Spleen (tissue), 11 donors: ENCODE measurements around the gene CDC27. TPM values are rescaled to one million over a fixed set of nuclear protein-coding genes. Genes with fewer than 3 reads are reported as not detected.

Experiments used
- DNase-seq: peaks from one replicate; pipeline ENCODE4 v3.0.0-alpha.2; 2020
- H3K27ac ChIP-seq, 8 donors: fragments of 200-600 bp; sonication (generic) in 7 of 8; 1 replicate in 4 of 8; 2 replicates in 4 of 8; pipeline versions ENCODE4 v1.5.0 to v1.8.0; 2016 to 2021; ENCODE audit warnings: inconsistent platforms in 4 of 8, mild to moderate bottlenecking in 4 of 8, moderate library complexity in 1 of 8
- H3K27me3 ChIP-seq, 7 donors: fragments of 200-600 bp; sonication (generic) in 6 of 7; replicated peaks in 1 of 7; 1 replicate in 4 of 7; 2 replicates in 3 of 7; pipeline versions ENCODE4 v1.5.0 to v1.8.0; 2016 to 2021; ENCODE audit warnings: inconsistent platforms in 3 of 7, mild to moderate bottlenecking in 1 of 7
- H3K36me3 ChIP-seq, 6 donors: fragments of 200-600 bp; sonication (generic) in 5 of 6; 1 replicate in 4 of 6; 2 replicates in 2 of 6; pipeline versions ENCODE4 v1.5.0 to v1.8.0; 2016 to 2021; ENCODE audit warnings: inconsistent platforms in 2 of 6
- H3K4me1 ChIP-seq, 6 donors: fragments of 200-600 bp; sonication (generic) in 5 of 6; 1 replicate in 3 of 6; 2 replicates in 3 of 6; pipeline versions ENCODE4 v1.5.0 to v1.8.0; 2016 to 2021; ENCODE audit warnings: inconsistent platforms in 3 of 6
- H3K4me3 ChIP-seq, 8 donors: fragments of 200-600 bp; sonication (generic) in 7 of 8; 1 replicate in 4 of 8; 2 replicates in 4 of 8; pipeline versions ENCODE4 v1.5.0 to v1.8.0; 2016 to 2021; ENCODE audit warnings: inconsistent platforms in 4 of 8, mild to moderate bottlenecking in 4 of 8, moderate library complexity in 2 of 8
- H3K9me3 ChIP-seq, 8 donors: fragments of 200-600 bp; sonication (generic) in 7 of 8; 1 replicate in 4 of 8; 2 replicates in 4 of 8; pipeline versions ENCODE4 v1.5.0 to v1.8.0; 2016 to 2021; ENCODE audit warnings: inconsistent platforms in 4 of 8
- CTCF ChIP-seq, 11 experiments: fragments of 200-600 bp in 7 of 11; fragments of 450-650 bp in 4 of 11; sonication (generic) in 4 of 11; IDR thresholded peaks in 8 of 11; conservative IDR thresholded peaks in 3 of 11; 1 replicate in 7 of 11; 2 replicates in 4 of 11; pipeline versions ENCODE4 v1.4.0 to v1.8.0; 2016 to 2021; ENCODE audit warnings: antibody characterized with exemption in 11 of 11, inconsistent platforms in 4 of 11, mild to moderate bottlenecking in 1 of 11
- POLR2A ChIP-seq, 3 donors: fragments of 450-650 bp; IDR thresholded peaks; one replicate each; pipeline ENCODE4 v1.5.1; 2017; ENCODE audit warnings: antibody characterized with exemption in 3 of 3, mild to moderate bottlenecking in 1 of 3
- POLR2AphosphoS5 ChIP-seq, 3 donors: sonication (generic); formaldehyde crosslinking; IDR thresholded peaks; one replicate each; pipeline ENCODE4 v1.5.1; 2017; ENCODE audit warnings: antibody characterized with exemption in 3 of 3
- WGBS, 5 donors: extraction: QIAGEN DNeasy Blood & Tissue Kit in 3 of 5; methylation state at CpG; one replicate each; pipeline versions ENCODE4 v1.1.5 to v1.1.7; 2013 to 2018; 5-methylcytosine and 5-hydroxymethylcytosine counted together
- intact Hi-C: fragments of 100-400 bp; cut with DNase I; formaldehyde crosslinking; loops from one replicate; pipeline ENCODE4 v1.15.0; 2023; ENCODE audit warnings: low total_unique reads
- polyA plus RNA-seq, 3 donors: library from polyadenylated mRNA; stranded (reverse); fragments of 200-250 nt; gene quantifications; one replicate each; pipeline ENCODE4 v1.2.1, GENCODE V29; 2013
- total RNA-seq, 7 donors: library from RNA; depleted of rRNA in 3 of 7; stranded (reverse); fragments of >200 nt in 3 of 7; fragmentation: NEBNext Ultra II Directional in 4 of 7; extraction: Animal tissue kit (Norgen Biotek cat#: 25700) in 4 of 7; gene quantifications; one replicate each; pipeline versions ENCODE4 v1.1.0 to v1.2.1, GENCODE V29; 2016 to 2021
- donor health status: healthy with polysubstance abuse.
- donor health status: DM: no; HTN: no; CAD: no; lungs with moderate emphysema.
- donor health status: DM: no; HTN: no; CAD: no.
- donor health status: Bipolar disorder and iron deficiency.
- donor health status: healthy.
- donor health status: DM: no; HTN: no; CAD: no.
- donor health status: DM: yes; HTN: yes; CAD: no.

Gene CDC27
- total and polyA plus RNA-seq, 10 donors = 14.0 to 94.5 (median 75.8) TPM

- TF ChIP-seq CTCF (IDR thresholded peaks at IDR 0.05 in 8 of 11, conservative IDR thresholded peaks at IDR 0.05 in 3 of 11) (no peak), POLR2A (IDR thresholded peaks at IDR 0.05) (no peak), POLR2AphosphoS5 (IDR thresholded peaks at IDR 0.05) (no peak)
- intact Hi-C loops = no loop called here
- H3K9me3 ChIP-seq = no peaks in the 10 kb centered on the region
- peaks cover 8 to 52% (median 42%) of the 10 kb centered on the region in 6 donors for H3K4me1 ChIP-seq
- 87 to 96% (median 93%) methylated on average over 4 of the region's 4 CpGs for WGBS, 5 donors
- no peak for DNase-seq
- no peak overlapping the region for H3K4me3 ChIP-seq
- no peaks in the 10 kb centered on the region for H3K27me3 ChIP-seq
- peak overlapping the region in 4 of 8 donors; percentile 83 to 88 (median 84) for H3K27ac ChIP-seq
- H3K36me3 ChIP-seq = no peaks in the 10 kb centered on the region
These were observed 12.1 kb upstream of the CDC27 start for GRCh38 chr17:47201166-47201565.

- Histone ChIP-seq H3K4me1 (peaks cover 8 to 43% (median 35%) of the 10 kb centered on the region in 6 donors), H3K27ac (peak overlapping the region; percentile 56 to 88 (median 80)), H3K9me3 (no peaks in the 10 kb centered on the region), H3K4me3 (peak overlapping the region in 1 of 8 donors; percentile 14), H3K36me3 (no peaks in the 10 kb centered on the region), H3K27me3 (no peaks in the 10 kb centered on the region)
- no peak for TF ChIP-seq CTCF (IDR thresholded peaks at IDR 0.05 in 8 of 11, conservative IDR thresholded peaks at IDR 0.05 in 3 of 11)
- no peak for TF ChIP-seq POLR2AphosphoS5 (IDR thresholded peaks at IDR 0.05)
- TF ChIP-seq POLR2A (IDR thresholded peaks at IDR 0.05) = no peak
- 33 to 49% (median 45%) methylated on average over 4 of the region's 4 CpGs for WGBS, 5 donors
- DNase-seq = no peak
- intact Hi-C loops = no loop called here
These were observed 11.2 kb upstream of the CDC27 start for GRCh38 chr17:47200325-47200664.

- Histone ChIP-seq H3K27me3 (no peaks in the 10 kb centered on the region), H3K9me3 (no peaks in the 10 kb centered on the region), H3K4me1 (peaks cover 4 to 38% (median 30%) of the 10 kb centered on the region in 6 donors), H3K4me3 (peak overlapping the region in 1 of 8 donors; percentile 14), H3K36me3 (no peaks in the 10 kb centered on the region), H3K27ac (peak overlapping the region; percentile 56 to 88 (median 80))
- no peak for DNase-seq
- intact Hi-C loops = no loop called here
- WGBS, 5 donors = 84 to 95% (median 94%) methylated on average over 8 of the region's 8 CpGs
- TF ChIP-seq CTCF (IDR thresholded peaks at IDR 0.05 in 8 of 11, conservative IDR thresholded peaks at IDR 0.05 in 3 of 11) (no peak), POLR2AphosphoS5 (IDR thresholded peaks at IDR 0.05) (no peak), POLR2A (IDR thresholded peaks at IDR 0.05) (no peak)
These were observed 10.7 kb upstream of the CDC27 start for GRCh38 chr17:47199627-47200324.

GRCh38 chr17:47197821-47198220 lies 8.7 kb upstream of the CDC27 start:
- Histone ChIP-seq H3K36me3 (no peaks in the 10 kb centered on the region), H3K27me3 (no peaks in the 10 kb centered on the region), H3K4me1 (peaks cover 0 to 26% (median 16%) of the 10 kb centered on the region in 6 donors), H3K27ac (no peak overlapping the region), H3K9me3 (no peaks in the 10 kb centered on the region), H3K4me3 (no peak overlapping the region)
- intact Hi-C loops = no loop called here
- no peak for DNase-seq
- no peak for TF ChIP-seq POLR2A (IDR thresholded peaks at IDR 0.05)
- TF ChIP-seq POLR2AphosphoS5 (IDR thresholded peaks at IDR 0.05) = no peak
- TF ChIP-seq CTCF (IDR thresholded peaks at IDR 0.05 in 8 of 11, conservative IDR thresholded peaks at IDR 0.05 in 3 of 11) = no peak
